GM21360 (cell line): ENCODE measurements around the gene SEPTIN6.

Experiments
- ATAC-seq: cut with Tn5 transposase; IDR thresholded peaks from one replicate; pipeline ENCODE4 v1.9.1; 2021; ENCODE audit warnings: mild to moderate bottlenecking, moderate library complexity; ENCODE audit not compliant: unreplicated experiment

SEPTIN6 gene

DNA sequence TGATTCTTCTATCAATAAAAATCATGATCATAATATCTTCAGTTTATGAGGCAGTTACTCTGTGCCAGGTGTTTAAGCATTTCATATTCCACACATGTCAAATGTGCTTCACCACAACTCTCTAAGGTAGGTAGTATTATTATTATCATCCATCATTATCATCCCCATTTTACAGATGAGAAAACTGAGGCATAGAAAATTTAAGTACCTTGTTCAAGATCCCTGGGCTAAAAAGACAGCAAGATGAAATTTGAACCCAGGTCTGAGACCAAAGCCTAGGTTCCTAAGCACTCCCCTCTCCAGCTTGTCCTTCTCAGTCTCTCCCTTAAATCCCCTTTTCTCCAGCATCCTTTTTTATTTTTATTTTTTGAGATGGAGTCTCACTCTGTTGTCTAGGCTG lies 33.4 kb downstream of the SEPTIN6 start:
- ATAC-seq: no peak

- ATAC-seq: no peak
Observed at GRCh38 chrX:119655125-119655524, 37.8 kb downstream of the SEPTIN6 start.

DNA sequence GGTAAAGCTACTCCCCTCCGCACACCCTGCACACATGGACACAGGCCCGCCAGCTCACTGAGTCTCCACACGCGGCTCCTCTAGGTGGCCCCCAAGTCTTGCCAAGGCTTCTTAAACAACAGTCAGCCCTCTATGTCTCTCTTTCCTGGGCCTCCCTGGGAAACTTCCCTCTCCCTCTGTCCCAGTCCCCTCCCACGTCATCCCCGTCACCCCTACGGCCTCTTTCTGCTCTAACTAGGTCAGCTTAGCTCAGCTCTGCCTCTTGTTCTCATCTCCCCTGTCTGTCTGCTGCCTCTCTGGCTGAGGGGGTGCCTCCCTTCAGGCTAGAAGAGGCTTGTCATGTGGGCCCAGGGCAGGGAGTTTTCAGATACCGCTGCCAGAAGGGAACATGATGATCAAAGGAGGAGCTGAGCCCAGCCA lies 38.8 kb downstream of the SEPTIN6 start:
- ATAC-seq: no peak

- no peak for ATAC-seq
Observed at GRCh38 chrX:119648421-119648775, 44.6 kb downstream of the SEPTIN6 start.

DNA sequence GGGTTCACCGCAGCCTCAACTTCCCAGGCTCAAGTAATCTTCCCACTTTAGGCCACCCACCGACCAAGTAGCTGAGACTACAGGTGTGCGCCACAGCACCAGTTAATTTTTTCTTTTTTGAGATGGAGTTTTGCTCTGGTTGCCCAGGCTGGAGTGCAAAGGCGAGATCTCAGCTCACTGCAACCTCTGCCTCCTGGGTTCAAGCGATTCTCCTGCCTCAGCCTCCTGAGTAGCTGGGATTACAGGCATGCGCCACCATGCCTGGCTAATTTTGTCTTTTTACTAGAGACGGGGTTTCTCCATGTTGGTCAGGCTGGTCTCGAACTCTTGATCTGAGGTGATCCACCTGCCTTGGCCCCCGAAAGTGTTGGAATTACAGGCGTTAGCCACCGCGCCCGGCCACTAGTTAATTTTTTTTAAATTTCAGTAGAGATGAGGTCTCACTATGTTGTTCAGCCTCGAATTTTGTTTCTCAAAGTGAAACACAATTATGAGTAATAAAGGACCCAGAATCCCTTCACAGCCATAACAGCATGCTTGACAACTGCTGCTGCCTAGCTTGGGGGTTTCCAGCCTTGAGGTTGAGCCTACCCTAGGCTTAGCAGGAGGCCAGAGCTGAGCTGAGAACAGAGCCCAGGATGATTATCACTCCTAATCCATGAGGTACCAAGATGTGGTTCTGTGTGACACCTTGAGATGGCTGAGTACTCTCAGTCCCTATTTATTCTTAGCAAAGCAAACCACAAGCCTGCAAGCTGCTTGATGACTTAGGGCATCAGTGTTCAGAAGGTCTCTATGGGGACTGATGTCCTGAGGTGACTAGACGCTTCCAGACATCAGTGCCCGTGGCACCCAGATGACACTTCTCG lies 45.2 kb downstream of the SEPTIN6 start:
- ATAC-seq: peak; percentile 97

DNA sequence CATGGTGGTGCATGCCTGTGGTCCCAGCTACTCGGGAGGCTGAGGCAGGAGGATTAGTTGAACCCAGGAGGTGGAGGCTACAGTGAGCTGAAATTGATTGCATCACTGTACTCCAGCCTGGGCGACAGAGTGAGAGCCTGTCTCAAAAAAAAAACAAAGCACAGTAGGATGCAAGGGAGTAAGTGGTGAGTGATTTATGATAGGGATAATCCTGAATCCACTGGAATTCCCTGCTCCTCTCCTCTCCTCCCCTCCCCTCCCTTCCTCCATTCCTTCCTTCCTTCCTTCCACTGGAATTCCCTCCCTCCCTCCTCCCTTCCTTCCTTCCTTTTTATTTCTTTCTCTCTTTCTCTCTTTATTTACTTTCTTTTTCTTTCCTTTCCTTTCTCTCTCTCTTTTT lies 45.9 kb downstream of the SEPTIN6 start:
- no peak for ATAC-seq

GRCh38 chrX:119646515-119646914 lies 46.5 kb downstream of the SEPTIN6 start:
- no peak for ATAC-seq

DNA sequence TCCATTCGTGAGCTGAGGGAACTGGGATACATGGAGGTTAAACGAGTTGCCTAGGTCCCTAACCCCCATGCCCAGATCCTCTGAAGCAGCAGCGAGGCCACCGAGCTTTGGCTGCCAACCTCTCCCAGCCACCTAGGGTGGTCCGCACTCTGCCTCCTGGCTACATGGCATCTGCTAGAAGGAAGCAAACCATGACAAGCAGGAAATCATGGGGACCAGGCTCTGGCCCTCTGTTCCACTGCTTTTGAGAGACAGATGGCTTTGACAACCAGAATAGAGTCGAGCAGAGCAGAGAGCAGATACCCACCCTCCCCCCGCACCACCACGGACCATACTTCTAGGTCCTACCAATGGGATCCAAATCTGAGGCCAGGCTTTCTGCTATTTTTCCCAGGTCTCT lies 49.3 kb downstream of the SEPTIN6 start:
- no peak for ATAC-seq
